ENCODE data around the gene ADGRG2.
A peak's percentile ranks its signal among the peaks of the same experiment; 100 is the strongest.

- peak in 2 of 6 experiments; percentile 24 to 32 for TF ChIP-seq CTCF (IDR thresholded peaks at IDR 0.05)
- TF ChIP-seq POLR2A (IDR thresholded peaks at IDR 0.05), result no peak
Observed at GRCh38 chrX:19017271-19017670, 105.0 kb downstream of the ADGRG2 start.

All from thyroid gland (tissue), 4 donors.